T-helper 2 cell treated with Interferon-gamma antibody and Interleukin-4, amounts not matched to agents 100 ng/mL and 5 ng/mL, for 36 hours (primary cell): ENCODE data around the gene STK38L. TPM values are rescaled to one million over a fixed set of nuclear protein-coding genes. Genes with fewer than 3 reads are reported as not detected.
"Not testable (repeated sequence)": the region's sequence is repeated elsewhere in the genome, so short reads cannot be mapped to it uniquely, and the experiment has no call there.

ENCODE experiments used
- intact Hi-C: fragments of 100-400 bp; cut with micrococcal nuclease; formaldehyde crosslinking; loops from one replicate; pipeline ENCODE4 v1.15.1; 2023
- total RNA-seq: library from RNA; stranded (reverse); gene quantifications from 2 replicates; pipeline ENCODE4 v1.2.3, GENCODE V29; 2022

STK38L gene
- total RNA-seq, 1 donor from 2014 or later = 19.1 TPM

GRCh38 chr12:27226407-27226929 is 17.6 kb upstream of the STK38L start:
- intact Hi-C loops = no loop called here

DNA sequence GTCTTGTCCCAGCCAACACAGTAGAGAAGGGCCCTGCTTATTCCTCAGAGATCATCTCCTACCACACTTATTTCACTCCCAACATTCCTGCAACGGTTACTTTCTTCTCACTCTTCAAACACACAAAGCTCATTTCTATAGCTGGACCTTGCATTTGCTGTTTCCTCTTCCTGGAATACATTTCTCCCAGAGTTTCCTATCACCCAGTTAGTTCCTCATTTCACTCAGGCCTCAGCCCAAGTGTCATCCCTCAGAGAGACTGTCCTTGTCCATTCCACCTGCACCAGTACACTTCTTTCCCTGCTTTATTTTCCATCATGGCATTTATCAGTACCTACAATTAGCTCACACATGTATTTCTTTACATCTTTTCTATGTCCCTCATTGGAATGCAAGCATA is 14.7 kb upstream of the STK38L start:
- intact Hi-C loops = no loop called here

- intact Hi-C loops = not testable (repeated sequence)
Measured at GRCh38 chr12:27231374-27231773, 12.7 kb upstream of the STK38L start.

DNA sequence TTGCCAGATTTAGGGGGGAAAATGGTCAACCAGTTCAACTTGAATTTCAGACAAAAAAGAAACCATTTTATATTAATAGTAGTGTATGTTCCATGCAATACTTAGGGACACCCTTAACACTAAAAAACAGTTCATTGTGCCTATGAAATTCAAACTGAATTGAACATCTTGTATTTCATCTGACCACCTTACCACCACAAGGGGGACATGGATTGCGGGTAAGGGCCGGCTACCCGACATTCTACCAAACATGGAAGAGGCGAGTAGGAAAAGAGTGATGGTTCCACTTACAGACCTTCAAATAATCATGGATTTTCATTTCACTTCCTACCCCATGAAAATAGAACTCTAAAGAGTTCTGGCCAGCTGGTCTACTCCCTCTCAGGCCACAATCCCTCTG is 10.3 kb upstream of the STK38L start:
- intact Hi-C loops = no loop called here

DNA sequence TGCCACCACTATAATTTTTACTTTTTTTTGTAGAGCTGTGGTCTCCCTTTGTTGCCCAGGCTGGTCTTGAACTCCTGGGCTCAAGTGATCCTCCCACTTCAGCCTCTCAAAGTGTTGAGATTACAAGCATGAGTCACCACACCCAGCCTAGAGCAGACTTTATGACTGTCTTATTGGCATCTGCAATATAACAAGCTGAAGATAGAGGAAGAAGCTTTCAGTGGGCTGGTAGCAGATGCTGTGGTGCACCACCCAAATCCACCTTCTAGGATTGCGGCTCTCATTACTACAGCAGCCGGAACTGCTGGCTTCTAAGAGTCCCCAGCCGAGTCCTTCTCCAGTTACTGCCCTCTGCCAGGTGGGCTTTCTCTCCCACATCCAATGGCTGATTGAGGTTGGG is 7.6 kb upstream of the STK38L start:
- intact Hi-C loops = loop anchor here (5.0 kb wide), 2 partner anchors 59 to 94 kb away; no protein-coding TSS in a partner anchor

GRCh38 chr12:27237790-27238771 is 6.0 kb upstream of the STK38L start:
- intact Hi-C loops = loop anchor here (5.0 kb wide), 2 partner anchors 61 to 96 kb away; no protein-coding TSS in a partner anchor

- intact Hi-C loops = loop anchor here (5.0 kb wide), 2 partner anchors 1859 to 1991 kb away; partner anchors contain the start of gene KRAS
Measured at GRCh38 chr12:27243006-27243405, 1.1 kb upstream of the STK38L start.

GRCh38 chr12:27244689-27245488 is 803 bp downstream of the STK38L start:
- intact Hi-C loops = loop anchor here (1.0 to 5.0 kb wide), 8 partner anchors 62 to 1993 kb away; partner anchors contain the start of genes BMAL2, FGFR1OP2, ITPR2 and KRAS

- intact Hi-C loops = no loop called here
Measured at GRCh38 chr12:27246141-27246540, 2.1 kb downstream of the STK38L start.

GRCh38 chr12:27246774-27247173 is 2.7 kb downstream of the STK38L start:
- intact Hi-C loops = no loop called here

DNA sequence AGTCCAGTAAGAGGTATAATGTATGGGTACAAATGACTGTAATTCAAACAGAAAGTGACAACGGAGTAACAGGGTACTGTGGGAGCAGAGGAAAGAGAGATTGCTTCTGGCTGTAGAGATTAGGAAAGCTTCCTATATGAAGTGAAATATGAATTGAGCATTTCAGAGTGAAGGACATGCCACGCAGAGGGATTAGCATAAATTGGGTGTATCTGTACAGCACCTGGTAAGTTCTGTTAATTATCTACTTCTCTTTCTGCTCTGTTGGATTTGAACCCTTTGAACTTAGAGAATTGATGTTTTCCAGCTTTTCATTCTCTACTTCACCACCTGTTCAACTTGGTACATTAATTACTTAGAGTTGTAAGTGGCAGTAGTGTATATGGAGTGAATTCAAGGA is 8.8 kb downstream of the STK38L start:
- intact Hi-C loops = no loop called here

GRCh38 chr12:27253347-27253746 is 9.3 kb downstream of the STK38L start:
- intact Hi-C loops = no loop called here

- intact Hi-C loops = no loop called here
Measured at GRCh38 chr12:27255806-27256205, 11.7 kb downstream of the STK38L start.

DNA sequence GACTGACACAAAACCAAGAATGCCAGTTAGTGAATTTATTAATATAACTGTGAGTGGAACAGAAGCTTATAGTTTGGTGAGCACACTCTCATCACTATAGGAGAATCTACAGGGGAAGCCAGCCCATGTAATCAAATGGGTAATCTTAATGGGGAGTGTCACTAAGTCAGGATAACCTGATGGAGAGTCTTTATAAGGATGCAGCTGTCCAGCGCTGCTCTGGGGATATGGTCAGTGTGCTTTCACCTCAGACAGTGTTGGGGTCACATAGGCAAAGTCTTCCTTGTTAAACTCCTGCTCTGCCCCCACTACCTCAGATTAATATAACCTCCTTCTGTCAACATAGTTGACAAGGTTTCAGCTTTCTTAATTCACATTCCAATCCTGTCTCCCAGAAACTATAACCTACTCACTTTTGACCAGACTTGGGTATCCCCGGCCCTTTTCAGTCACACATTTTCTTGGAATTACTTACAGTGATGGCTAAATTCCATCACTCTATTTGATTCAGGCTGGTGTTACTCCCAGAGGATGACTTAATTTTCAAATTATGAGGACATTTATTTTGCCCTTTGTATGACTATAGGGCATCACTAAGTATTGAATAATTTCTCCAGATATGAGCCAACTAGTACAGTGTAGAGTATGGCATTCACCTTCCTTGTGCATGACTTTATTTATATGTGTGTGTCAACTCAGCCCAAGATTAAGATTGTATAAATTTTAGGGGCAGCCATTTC is 13.2 kb downstream of the STK38L start:
- intact Hi-C loops = no loop called here

- intact Hi-C loops = no loop called here
Measured at GRCh38 chr12:27260746-27261145, 16.7 kb downstream of the STK38L start.

DNA sequence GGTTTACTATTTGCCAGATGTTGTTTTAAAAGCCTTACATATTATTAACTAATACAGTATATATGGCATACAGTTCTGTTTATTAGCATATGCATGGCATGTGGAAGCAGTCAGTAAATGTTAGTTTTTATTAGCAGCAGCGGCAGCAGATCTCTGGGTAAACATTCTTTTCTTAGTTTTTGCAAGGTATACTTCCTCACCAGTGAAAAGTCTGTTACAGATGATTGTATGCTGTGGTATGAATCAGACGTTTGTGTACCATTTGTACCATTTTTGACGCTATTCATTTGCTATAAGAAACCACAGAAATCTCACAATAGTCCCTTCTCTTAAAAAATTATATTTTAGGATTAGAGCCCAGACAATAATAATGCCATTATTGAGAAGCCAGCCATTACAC is 17.8 kb downstream of the STK38L start:
- intact Hi-C loops = no loop called here

DNA sequence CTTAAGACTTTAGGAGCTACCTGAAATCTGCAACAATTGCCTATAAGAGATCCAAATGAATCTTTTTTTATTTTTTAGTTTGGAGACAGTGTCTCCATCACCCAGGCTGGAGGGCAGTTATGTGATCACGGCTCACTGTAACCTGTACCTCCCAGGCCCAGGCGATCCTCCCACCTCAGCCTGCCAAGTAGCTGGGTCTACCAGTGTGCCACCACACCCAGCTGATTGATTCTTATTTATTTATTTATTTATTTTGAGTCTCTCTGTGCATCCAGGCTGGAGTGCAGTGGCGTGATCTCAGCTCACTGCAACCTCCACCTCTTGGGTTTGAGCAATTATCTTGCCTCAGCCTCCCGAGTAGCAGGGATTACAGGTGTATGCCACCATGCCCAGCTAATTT is 26.1 kb downstream of the STK38L start:
- intact Hi-C loops = no loop called here

DNA sequence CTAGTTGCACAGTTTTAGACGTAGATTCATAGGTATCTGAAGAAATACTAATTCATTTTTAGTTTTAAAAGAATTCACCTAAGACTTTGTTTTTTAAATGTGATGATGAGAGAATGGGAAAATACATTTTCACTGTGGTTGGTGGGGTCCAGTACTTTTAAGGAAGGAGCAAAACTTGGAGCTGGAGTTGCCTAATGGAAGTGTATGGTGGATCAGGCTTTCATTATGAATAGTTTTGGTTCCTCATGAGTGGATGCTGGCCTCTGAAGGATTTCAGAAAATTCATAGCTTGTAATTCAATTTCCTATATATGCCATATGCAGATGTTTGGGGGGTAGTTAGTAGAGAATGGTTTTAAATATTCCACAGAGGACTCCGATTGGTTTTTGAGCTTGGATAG is 27.1 kb downstream of the STK38L start:
- intact Hi-C loops = no loop called here

GRCh38 chr12:27272373-27273028 is 28.4 kb downstream of the STK38L start:
- intact Hi-C loops = no loop called here

GRCh38 chr12:27273114-27273513 is 29.0 kb downstream of the STK38L start:
- intact Hi-C loops = no loop called here
